Loucy (cell line): Measurements from ENCODE around the gene PDCD5.

Source experiments
- H2AFZ ChIP-seq: fragments of 200-600 bp; sonication (generic); 2 replicates; pipeline ENCODE4 v1.6.0; 2016; ENCODE audit warnings: antibody characterized with exemption, mild to moderate bottlenecking, low read length, moderate library complexity
- H3F3A ChIP-seq: fragments of 200-600 bp; 2 replicates; pipeline ENCODE4 v1.6.0; 2016; ENCODE audit warnings: antibody characterized with exemption, low read depth, mild to moderate bottlenecking
- H3K27me3 ChIP-seq: fragments of 200-600 bp; sonication (generic); 2 replicates; pipeline ENCODE4 v1.6.1; 2014; ENCODE audit warnings: low read length, mild to moderate bottlenecking; ENCODE audit not compliant: insufficient read depth, poor library complexity, severe bottlenecking
- H3K36me3 ChIP-seq: fragments of 200-600 bp; sonication (generic); 2 replicates; pipeline ENCODE4 v1.6.1; 2016; ENCODE audit warnings: low read length; ENCODE audit not compliant: insufficient read depth
- H3K4me1 ChIP-seq: fragments of 200-600 bp; sonication (generic); 2 replicates; pipeline ENCODE4 v1.5.1; 2014; ENCODE audit warnings: low read length, mild to moderate bottlenecking; ENCODE audit not compliant: insufficient read depth, poor library complexity, severe bottlenecking
- H3K4me2 ChIP-seq: fragments of 200-600 bp; sonication (generic); 2 replicates; pipeline ENCODE4 v1.6.0; 2014; ENCODE audit warnings: antibody characterized with exemption, low read length, low read depth, mild to moderate bottlenecking; ENCODE audit not compliant: poor library complexity, severe bottlenecking
- H3K4me3 ChIP-seq: fragments of 200-600 bp; sonication (generic); 2 replicates; pipeline ENCODE4 v1.5.1; 2014; ENCODE audit warnings: low read length, mild to moderate bottlenecking, mixed read lengths; ENCODE audit not compliant: poor library complexity, severe bottlenecking
- H3K79me2 ChIP-seq: fragments of 200-600 bp; sonication (generic); 2 replicates; pipeline ENCODE4 v1.6.1; 2014; ENCODE audit warnings: low read length; ENCODE audit not compliant: insufficient read depth
- H3K9ac ChIP-seq: fragments of 200-600 bp; sonication (generic); 2 replicates; pipeline ENCODE4 v1.6.0; 2014; ENCODE audit warnings: mild to moderate bottlenecking, low read depth, low read length, moderate library complexity; ENCODE audit not compliant: poor library complexity, severe bottlenecking
- H3K9me2 ChIP-seq: fragments of 200-600 bp; sonication (generic); replicated peaks from 2 replicates; pipeline ENCODE4 v1.6.1; 2016; ENCODE audit warnings: low read depth, low read length, mixed read lengths
- H3K9me3 ChIP-seq: fragments of 200-600 bp; sonication (generic); 2 replicates; pipeline ENCODE4 v1.6.1; 2014; ENCODE audit warnings: mild to moderate bottlenecking, antibody characterized with exemption, low read length, low read depth; ENCODE audit not compliant: insufficient read depth
- H4K20me1 ChIP-seq: fragments of 200-600 bp; sonication (generic); 2 replicates; pipeline ENCODE4 v1.6.0; 2014; ENCODE audit warnings: antibody characterized with exemption, low read length, mild to moderate bottlenecking; ENCODE audit not compliant: insufficient read depth, poor library complexity, severe bottlenecking
- EZH2phosphoT487 ChIP-seq: fragments of 200-600 bp; IDR thresholded peaks from 2 replicates; pipeline ENCODE4 v1.6.1; 2018; ENCODE audit warnings: antibody characterized with exemption, mild to moderate bottlenecking, moderate library complexity, borderline replicate concordance
- TF ChIP-seq, protein P1 (sequence below): fragments of 200-600 bp; sonication (generic); conservative IDR thresholded peaks from 2 replicates; pipeline ENCODE4 v1.5.1; 2014; ENCODE audit warnings: mild to moderate bottlenecking, antibody characterized with exemption, low read length

PDCD5 gene

DNA sequence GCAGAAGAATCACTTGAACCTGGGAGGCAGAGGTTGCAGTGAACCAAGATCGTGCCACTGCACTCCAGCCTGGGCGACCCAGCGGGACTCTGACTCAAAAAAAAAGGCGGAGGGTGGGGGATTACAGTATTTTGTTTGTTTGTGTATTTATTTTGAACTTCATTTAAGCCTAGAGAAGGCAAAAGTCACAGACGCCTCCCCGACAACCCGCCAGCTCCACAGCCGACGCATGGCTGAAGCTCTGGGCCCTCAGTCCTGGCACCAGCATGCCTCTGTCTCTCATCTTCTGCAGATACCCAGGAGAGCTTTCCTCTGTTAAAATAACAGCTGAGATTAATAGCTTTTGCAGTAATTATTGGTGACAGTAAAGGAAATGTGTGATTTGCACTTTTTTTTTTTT, 17.2 kb upstream of the PDCD5 start:
- Histone ChIP-seq H2AFZ (no peak overlapping the region), H3F3A (no peaks in the 10 kb centered on the region), H3K9ac (no peak overlapping the region), H3K9me2 (no peaks in the 10 kb centered on the region), H3K36me3 (no peaks in the 10 kb centered on the region), H3K4me3 (no peak overlapping the region), H3K9me3 (no peaks in the 10 kb centered on the region), H3K27me3 (no peaks in the 10 kb centered on the region), H4K20me1 (no peaks in the 10 kb centered on the region), H3K79me2 (no peaks in the 10 kb centered on the region), H3K4me1 (no peaks in the 10 kb centered on the region), H3K4me2 (no peak overlapping the region)
- TF ChIP-seq, protein P1, sequence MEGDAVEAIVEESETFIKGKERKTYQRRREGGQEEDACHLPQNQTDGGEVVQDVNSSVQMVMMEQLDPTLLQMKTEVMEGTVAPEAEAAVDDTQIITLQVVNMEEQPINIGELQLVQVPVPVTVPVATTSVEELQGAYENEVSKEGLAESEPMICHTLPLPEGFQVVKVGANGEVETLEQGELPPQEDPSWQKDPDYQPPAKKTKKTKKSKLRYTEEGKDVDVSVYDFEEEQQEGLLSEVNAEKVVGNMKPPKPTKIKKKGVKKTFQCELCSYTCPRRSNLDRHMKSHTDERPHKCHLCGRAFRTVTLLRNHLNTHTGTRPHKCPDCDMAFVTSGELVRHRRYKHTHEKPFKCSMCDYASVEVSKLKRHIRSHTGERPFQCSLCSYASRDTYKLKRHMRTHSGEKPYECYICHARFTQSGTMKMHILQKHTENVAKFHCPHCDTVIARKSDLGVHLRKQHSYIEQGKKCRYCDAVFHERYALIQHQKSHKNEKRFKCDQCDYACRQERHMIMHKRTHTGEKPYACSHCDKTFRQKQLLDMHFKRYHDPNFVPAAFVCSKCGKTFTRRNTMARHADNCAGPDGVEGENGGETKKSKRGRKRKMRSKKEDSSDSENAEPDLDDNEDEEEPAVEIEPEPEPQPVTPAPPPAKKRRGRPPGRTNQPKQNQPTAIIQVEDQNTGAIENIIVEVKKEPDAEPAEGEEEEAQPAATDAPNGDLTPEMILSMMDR = no peak
- TF ChIP-seq EZH2phosphoT487 = no peak

DNA sequence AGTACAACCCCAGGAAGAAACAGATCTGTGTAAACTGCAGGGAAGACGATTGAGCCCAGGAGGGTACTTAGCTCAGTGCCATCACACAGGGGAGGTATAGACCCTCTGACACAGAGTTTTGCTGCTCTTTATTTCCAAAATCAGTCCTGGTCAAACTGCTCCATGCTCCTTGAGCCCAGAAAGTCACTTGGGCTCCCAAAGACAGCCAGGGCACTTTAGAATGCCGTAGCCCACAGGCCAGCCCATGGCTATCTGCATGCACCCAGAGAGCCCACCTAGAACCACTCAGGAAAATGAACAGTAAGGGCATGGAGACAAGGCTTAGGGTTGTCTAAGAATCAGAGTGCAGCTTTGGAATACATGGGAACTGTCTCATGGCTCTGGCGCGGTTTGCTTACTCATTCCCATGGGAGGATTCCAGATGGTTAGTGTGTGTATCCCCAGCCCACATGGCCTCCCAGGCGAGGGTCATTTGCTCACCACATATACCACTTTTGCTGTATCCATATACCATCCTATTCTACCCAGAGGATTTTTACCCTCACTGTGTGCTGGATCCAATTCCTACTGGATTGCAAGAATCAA, 14.7 kb upstream of the PDCD5 start:
- H3K27me3 ChIP-seq = no peaks in the 10 kb centered on the region
- TF ChIP-seq, protein P1 = no peak
- TF ChIP-seq EZH2phosphoT487 = no peak

DNA sequence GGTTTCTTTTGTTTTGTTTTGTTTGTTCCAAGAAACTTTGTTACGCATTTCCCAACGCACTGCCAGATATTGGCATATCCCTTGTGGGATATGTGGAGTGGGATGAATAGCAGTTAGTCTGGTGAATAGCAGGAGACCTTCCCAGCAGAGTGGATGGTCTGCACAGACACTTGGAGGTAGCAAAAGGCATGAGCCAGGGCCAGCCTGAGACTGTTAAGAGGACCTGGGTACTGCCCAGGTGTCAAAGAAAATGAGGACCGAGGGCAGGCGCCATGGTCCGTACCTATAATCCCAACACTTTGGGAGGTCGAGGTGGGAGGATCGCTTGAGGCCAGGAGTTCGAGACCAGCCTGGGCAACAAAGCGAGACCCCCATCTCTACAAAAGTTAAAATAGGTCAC, 13.5 kb upstream of the PDCD5 start:
- Histone ChIP-seq H3K36me3 (no peaks in the 10 kb centered on the region), H2AFZ (no peak overlapping the region), H3K9me3 (no peaks in the 10 kb centered on the region), H3F3A (no peaks in the 10 kb centered on the region), H3K4me2 (no peak overlapping the region), H3K27me3 (no peaks in the 10 kb centered on the region), H3K4me3 (no peak overlapping the region), H3K79me2 (no peaks in the 10 kb centered on the region), H4K20me1 (no peaks in the 10 kb centered on the region), H3K9me2 (no peaks in the 10 kb centered on the region), H3K4me1 (no peaks in the 10 kb centered on the region), H3K9ac (no peak overlapping the region)
- TF ChIP-seq, protein P1 = no peak
- no peak for TF ChIP-seq EZH2phosphoT487

More for the DNA sequence above, 14.7 kb upstream of the PDCD5 start:
- H3K4me3 ChIP-seq = no peak overlapping the region
- H3K36me3 ChIP-seq = no peaks in the 10 kb centered on the region
- H2AFZ ChIP-seq = no peak overlapping the region
- H3F3A ChIP-seq = no peaks in the 10 kb centered on the region
- no peaks in the 10 kb centered on the region for H3K4me1 ChIP-seq
- H3K79me2 ChIP-seq = no peaks in the 10 kb centered on the region
- H4K20me1 ChIP-seq = no peaks in the 10 kb centered on the region
- no peaks in the 10 kb centered on the region for H3K9me2 ChIP-seq
- no peak overlapping the region for H3K9ac ChIP-seq
- H3K4me2 ChIP-seq = no peak overlapping the region
- H3K9me3 ChIP-seq = no peaks in the 10 kb centered on the region
